ENCODE measurements around the gene VHLL.
A peak's percentile ranks its signal among the peaks of the same experiment; 100 is the strongest.
"Not testable (repeated sequence)": the region's sequence is repeated elsewhere in the genome, so short reads cannot be mapped to it uniquely, and the experiment has no call there.

The VHLL gene

DNA sequence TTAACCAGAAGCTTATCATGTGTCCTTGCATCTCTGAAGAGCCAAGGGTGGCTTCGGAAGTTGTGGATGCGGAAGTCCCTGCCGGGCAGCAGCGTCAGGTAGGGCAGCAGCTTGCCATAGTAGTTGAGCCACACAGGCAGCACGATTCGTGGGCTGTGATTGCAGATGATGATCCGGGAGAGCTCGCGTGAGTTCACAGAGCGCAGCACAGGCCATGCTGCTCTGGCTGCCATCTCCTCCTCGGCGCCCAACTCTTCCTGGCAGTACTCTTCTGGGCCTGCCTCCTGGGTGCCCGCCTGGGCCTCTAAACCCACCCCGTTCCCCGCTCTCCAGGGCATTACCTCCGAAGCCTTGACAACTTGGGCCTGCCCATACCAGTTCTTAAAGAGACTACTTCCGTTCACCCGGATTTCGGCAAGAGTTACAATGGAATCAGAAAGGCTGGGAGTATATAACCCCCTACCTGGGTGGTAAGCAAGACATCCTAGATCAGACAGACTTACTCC, at the start of gene VHLL:
VHLL (minus strand) TSS at position 456 of the 506 bp plus-strand sequence; CDS start at position 338, 118 bp downstream.
- DNase-seq (ENCODE audit: low read depth in 1 of 2, low spot score in 1 of 2), result no peak

GRCh38 chr1:156347331-156347730, 48.2 kb upstream of the VHLL start:
- DNase-seq (ENCODE audit: low read depth in 1 of 2, low spot score in 1 of 2), result no peak

DNA sequence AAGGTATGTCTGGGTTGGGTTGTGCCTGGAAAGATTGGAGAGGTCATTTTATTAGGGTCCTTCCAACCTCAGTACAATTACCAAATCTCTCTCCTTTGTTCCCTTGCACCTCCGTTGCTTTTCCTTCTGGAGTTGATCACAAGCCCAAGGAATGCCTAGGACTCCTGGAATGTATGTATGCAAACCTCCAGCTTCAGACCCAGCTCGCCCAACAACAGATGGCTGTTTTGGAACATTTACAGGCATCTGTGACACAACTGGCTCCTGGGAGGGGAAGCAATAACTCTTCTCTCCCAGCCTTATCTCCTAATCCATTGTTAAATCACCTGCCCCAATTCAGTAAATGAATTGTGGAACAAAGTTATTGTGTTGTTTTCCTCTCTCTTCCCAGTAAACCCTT, 47.5 kb upstream of the VHLL start:
- DNase-seq (ENCODE audit: low read depth in 1 of 2, low spot score in 1 of 2), result no peak

- DNase-seq (ENCODE audit: low read depth in 1 of 2, low spot score in 1 of 2), result not testable (repeated sequence)
These were observed 46.9 kb upstream of the VHLL start for GRCh38 chr1:156346035-156346434.

DNA sequence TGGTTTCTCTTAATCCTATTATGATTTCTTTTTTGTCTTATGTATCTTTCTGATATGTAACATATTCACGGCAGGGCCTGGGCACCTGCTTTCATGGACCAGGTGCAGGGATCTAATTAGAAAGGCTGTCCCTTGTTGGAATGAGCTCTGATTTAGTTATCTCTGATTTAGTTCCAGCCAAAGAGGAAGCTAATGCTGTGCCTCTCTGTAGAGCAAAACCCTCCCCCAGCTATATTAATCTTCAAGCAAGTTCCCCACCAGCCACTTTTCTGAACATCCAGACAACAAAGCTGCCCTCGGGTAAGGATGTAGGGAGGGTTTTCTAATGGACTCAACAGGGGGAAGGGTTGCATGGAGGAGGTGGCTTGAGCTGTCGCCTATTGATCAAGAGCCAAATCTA, 45.3 kb upstream of the VHLL start:
- DNase-seq (ENCODE audit: low read depth in 1 of 2, low spot score in 1 of 2), result no peak

- DNase-seq (ENCODE audit: low read depth in 1 of 2, low spot score in 1 of 2), result no peak
These were observed 43.3 kb upstream of the VHLL start for GRCh38 chr1:156342166-156342955.

DNA sequence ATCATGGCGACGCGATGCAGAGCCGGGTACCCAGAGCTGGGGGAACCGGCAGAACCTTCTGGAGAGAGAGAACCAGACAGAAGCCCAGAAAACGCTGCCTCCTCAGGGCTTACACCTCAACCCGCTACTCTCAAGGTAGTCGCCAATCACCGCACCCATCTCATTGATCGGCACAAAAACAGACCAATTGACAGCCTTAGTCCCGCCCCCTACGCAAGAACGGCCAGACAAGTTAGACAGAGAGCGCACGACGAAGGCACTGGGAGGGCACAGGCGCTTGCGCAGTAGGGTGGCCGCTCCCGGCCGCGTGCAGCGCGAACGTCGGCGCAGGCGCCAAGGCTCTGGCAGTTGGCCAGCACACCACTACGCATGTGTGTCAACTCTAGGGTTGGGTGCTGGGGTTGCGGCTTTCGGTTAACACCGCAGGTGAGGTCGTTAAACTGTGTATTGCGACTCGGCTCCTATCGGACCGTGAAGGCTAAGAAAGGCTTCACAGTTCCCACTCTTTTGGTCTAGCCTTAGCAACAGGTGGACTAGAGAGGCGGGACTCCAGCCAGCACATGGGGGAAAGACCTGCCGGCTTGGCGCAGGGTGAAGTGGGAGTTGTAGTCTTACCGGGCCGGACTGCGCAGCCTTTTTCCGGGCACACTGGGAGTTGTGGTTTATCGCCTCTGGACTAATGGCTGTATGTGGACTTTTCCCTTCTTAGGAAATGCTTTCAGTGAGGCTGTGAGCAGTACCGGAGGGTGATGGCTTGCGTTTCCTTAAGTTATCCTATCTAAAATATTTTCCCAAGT, 39.3 kb upstream of the VHLL start, which contains the start of the genes CCT3 and TSACC:
CCT3 (minus strand) TSS at position 113 of the 797 bp plus-strand sequence; CDS start at position 5, 108 bp downstream.
TSACC (plus strand) TSS at position 347 of the 797 bp plus-strand sequence. CDS start 1,232 bp downstream, outside the sequence.
- peak; percentile 98 for DNase-seq (ENCODE audit: low read depth in 1 of 2, low spot score in 1 of 2)

GRCh38 chr1:156337888-156338179, 38.7 kb upstream of the VHLL start:
- no peak for DNase-seq (ENCODE audit: low read depth in 1 of 2, low spot score in 1 of 2)

- peak in 1 of 2 donors; percentile 16 for DNase-seq (ENCODE audit: low read depth in 1 of 2, low spot score in 1 of 2)
These were observed 38.2 kb upstream of the VHLL start for GRCh38 chr1:156337052-156337887.

GRCh38 chr1:156336242-156336641, 37.1 kb upstream of the VHLL start:
- DNase-seq (ENCODE audit: low read depth in 1 of 2, low spot score in 1 of 2), result no peak

GRCh38 chr1:156323179-156323578, 24.1 kb upstream of the VHLL start:
- not testable (repeated sequence) for DNase-seq (ENCODE audit: low read depth in 1 of 2, low spot score in 1 of 2)

- no peak for DNase-seq (ENCODE audit: low read depth in 1 of 2, low spot score in 1 of 2)
These were observed 21.5 kb upstream of the VHLL start for GRCh38 chr1:156320560-156320959.

DNA sequence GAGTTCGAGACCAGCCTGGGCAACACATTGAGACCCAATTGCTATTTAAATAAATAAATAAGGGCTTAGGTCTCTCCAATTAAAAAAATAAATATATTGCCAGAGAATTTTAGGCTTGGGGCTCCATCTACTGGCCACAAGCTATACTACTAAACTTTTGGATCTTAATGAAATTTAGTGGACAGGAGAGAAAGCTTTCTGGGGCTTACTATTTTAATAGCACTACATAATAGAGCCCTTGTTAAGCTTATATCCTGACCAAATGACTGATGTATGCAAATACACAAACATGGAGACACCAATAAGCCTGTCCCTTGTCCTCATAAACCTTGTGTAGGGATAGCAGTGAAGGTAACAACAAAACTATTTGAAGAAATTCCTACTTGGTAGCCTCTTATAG, 20.6 kb upstream of the VHLL start:
- DNase-seq (ENCODE audit: low read depth in 1 of 2, low spot score in 1 of 2), result no peak

DNA sequence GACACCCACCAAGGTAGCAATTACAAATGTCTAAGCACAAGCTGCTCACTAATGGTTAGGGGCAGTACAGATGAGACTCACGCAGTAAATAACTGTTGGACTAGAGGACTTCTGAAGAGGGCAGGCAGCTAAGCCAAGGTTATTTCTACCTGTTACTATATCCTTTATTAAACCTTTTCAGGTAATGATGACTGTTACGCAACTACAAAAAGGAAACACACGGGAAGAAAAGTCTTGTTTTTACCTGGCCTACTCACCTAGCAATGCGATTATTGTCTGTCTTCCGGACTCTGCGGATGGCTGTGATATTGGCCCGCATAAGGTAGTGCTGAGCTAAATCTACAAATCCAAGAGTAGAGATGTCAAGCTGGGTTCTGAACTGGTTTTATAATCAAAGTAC, 17.8 kb upstream of the VHLL start:
- DNase-seq (ENCODE audit: low read depth in 1 of 2, low spot score in 1 of 2), result no peak

- no peak for DNase-seq (ENCODE audit: low read depth in 1 of 2, low spot score in 1 of 2)
These were observed 11.9 kb upstream of the VHLL start for GRCh38 chr1:156310962-156311361.

DNA sequence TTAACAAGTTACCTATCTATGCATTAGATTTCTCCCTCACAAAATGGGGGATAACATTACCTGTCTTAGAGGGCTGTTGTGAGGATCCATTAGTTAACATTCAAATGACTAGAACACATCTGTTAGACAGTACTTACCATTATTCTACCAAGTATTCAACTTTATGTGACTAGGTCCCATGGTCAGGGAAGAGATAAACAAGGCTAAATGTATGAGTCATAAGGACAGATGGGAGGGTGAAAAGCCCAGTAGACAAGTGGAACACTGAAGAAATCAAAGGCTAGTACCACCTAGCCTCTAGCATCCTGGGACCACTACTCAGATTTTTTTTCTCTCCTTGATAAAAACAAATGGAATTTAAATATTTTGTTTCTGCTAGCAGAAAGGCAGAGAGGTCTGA, 9.0 kb upstream of the VHLL start:
- DNase-seq (ENCODE audit: low read depth in 1 of 2, low spot score in 1 of 2), result no peak

DNA sequence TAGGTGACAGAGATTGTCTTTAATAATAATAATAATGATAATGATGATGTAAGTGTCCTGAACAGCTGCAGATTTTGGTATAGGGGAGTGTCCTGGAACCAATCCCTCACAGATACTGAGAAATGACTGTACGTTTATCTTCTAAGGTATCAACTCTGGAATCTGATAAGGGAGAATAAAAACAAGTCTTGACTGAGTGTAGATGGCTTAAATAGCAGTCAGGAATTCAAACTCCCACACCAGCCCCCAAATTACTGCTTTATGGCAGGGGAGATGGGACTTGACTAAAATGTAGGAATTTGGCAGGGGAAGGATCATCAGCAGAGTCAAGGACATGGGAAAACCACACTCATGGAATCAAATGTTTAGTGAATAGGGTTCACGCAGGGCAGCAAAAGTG, 6.1 kb upstream of the VHLL start:
- no peak for DNase-seq (ENCODE audit: low read depth in 1 of 2, low spot score in 1 of 2)

- DNase-seq (ENCODE audit: low read depth in 1 of 2, low spot score in 1 of 2), result no peak
These were observed 4.1 kb upstream of the VHLL start for GRCh38 chr1:156303241-156303640.

GRCh38 chr1:156295391-156295947, 3.6 kb downstream of the VHLL start, which contains the start of gene GLMP:
Gene GLMP (minus strand): TSS chr1:156295679. CDS start chr1:156295645, 34 bp downstream.
- DNase-seq (ENCODE audit: low read depth in 1 of 2, low spot score in 1 of 2), result peak; percentile 18 to 27

DNA sequence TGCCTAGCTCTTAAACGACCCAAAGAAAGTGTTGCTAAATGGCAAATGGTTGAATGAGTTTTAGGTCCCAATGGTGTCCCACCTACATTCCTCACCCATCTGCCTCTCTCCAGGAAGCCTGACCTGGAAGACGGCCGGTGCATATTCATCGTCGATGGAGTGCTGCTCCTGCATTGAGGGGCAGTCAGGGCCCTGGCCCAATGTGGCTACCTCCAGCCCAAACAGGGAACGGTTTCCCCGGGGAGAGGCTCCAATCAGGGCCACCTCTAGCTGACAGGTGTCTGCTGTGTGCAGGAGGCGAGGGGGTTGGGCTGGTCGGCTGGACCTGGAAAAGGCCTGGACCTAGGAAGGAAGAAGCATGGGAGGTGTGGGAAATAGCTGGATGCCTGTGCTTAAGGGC, 5.2 kb downstream of the VHLL start:
- DNase-seq (ENCODE audit: low read depth in 1 of 2, low spot score in 1 of 2), result no peak

- DNase-seq (ENCODE audit: low read depth in 1 of 2, low spot score in 1 of 2), result no peak
These were observed 6.0 kb downstream of the VHLL start for GRCh38 chr1:156293098-156293434.

Data from stimulated activated CD4-positive, alpha-beta T cell treated with anti-CD3 and anti-CD28 coated beads, Interleukin-15, amount 100 ng/mL, for 1 hour (primary cell).